Measurements from ENCODE around the gene EEF1A2.

DNA sequence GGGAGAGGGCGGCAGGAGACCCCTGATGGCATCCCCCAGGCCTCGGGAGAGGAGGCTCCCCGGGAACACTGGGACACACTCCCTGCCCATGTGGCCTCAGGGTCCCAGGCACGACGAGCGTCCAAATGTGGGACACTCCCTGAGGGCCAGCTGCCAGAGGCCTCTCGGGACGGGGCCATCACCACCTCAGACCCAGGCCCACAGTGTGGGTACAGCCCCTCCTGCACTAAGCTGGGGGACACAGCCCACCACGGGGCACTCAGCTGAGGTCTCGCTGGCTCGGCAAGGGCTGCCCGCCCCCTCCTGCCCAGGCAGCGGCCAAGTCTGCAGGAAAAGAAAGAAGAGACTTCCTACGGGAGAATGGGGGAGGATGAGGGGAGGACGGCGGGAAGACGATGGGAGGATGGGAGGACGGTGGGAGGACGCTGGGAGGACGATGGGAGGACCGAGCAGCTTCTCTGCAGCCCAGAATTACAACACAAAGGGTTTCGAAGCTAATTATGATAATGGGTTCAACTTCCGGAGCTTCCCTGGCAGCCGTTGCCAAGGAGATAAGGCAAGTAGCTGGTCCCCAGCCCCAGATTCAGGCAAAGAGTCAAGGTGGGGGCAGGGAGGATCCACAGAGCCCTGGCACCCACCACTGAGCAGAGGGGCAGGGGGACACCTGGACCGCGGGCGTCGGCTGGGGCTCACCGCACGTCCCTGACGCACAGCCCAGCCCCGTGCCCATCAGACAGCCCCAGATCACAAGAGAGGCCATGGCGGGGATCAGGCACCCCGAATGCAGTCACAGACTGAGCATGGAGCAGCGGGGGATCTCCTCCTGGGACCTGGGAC, 43.9 kb downstream of the EEF1A2 start:
- TF ChIP-seq, protein P1, sequence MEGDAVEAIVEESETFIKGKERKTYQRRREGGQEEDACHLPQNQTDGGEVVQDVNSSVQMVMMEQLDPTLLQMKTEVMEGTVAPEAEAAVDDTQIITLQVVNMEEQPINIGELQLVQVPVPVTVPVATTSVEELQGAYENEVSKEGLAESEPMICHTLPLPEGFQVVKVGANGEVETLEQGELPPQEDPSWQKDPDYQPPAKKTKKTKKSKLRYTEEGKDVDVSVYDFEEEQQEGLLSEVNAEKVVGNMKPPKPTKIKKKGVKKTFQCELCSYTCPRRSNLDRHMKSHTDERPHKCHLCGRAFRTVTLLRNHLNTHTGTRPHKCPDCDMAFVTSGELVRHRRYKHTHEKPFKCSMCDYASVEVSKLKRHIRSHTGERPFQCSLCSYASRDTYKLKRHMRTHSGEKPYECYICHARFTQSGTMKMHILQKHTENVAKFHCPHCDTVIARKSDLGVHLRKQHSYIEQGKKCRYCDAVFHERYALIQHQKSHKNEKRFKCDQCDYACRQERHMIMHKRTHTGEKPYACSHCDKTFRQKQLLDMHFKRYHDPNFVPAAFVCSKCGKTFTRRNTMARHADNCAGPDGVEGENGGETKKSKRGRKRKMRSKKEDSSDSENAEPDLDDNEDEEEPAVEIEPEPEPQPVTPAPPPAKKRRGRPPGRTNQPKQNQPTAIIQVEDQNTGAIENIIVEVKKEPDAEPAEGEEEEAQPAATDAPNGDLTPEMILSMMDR (IDR thresholded peaks at IDR 0.05; ENCODE audit: low read length), result no peak
- no peak for TF ChIP-seq EZH2 (IDR thresholded peaks at IDR 0.05; ENCODE audit: borderline replicate concordance, low read length)

All from OCI-LY1 (cell line).